Naive B cell (primary cell): ENCODE data around the gene RRP36. TPM values are rescaled to one million over a fixed set of nuclear protein-coding genes. Genes with fewer than 3 reads are reported as not detected.

Experiments used
- ATAC-seq, 2 donors: fragments of 150-1000 bp; cut with Tn5 transposase; 2 replicates each; pipeline ENCODE4 v1.10.0; 2021; ENCODE audit warnings: low read depth in 2 of 2, mild to moderate bottlenecking in 2 of 2, moderate library complexity in 2 of 2
- DNase-seq: peaks from one replicate; pipeline ENCODE4 v3.0.0; 2022
- H3K27ac Mint-ChIP-seq, 6 donors: one replicate each; pipeline ENCODE4 v1.8.0; 2020 to 2022; ENCODE audit warnings: mild to moderate bottlenecking in 6 of 6, mixed read lengths in 6 of 6, moderate library complexity in 5 of 6, inconsistent platforms in 2 of 6
- H3K27me3 Mint-ChIP-seq, 3 donors: one replicate each; pipeline ENCODE4 v1.8.0; 2021 to 2022; ENCODE audit warnings: mixed read lengths in 3 of 3, mild to moderate bottlenecking in 1 of 3
- H3K36me3 Mint-ChIP-seq, 2 donors: one replicate each; pipeline ENCODE4 v1.8.0; 2020 to 2022; ENCODE audit warnings: mixed read lengths in 2 of 2, inconsistent platforms in 1 of 2, mild to moderate bottlenecking in 1 of 2
- H3K4me1 Mint-ChIP-seq, 3 donors: one replicate each; pipeline ENCODE4 v1.8.0; 2020 to 2022; ENCODE audit warnings: mixed read lengths in 3 of 3, inconsistent platforms in 1 of 3, mild to moderate bottlenecking in 1 of 3, moderate library complexity in 1 of 3
- H3K4me3 Mint-ChIP-seq, 8 donors: one replicate each; pipeline ENCODE4 v1.8.0; 2020 to 2022; ENCODE audit warnings: mild to moderate bottlenecking in 8 of 8, mixed read lengths in 8 of 8, moderate library complexity in 8 of 8, inconsistent platforms in 2 of 8
- H3K9me3 Mint-ChIP-seq, 7 donors: one replicate each; pipeline ENCODE4 v1.8.0; 2020 to 2022; ENCODE audit warnings: mixed read lengths in 7 of 7, mild to moderate bottlenecking in 5 of 7, inconsistent platforms in 2 of 7, moderate library complexity in 1 of 7
- polyA plus RNA-seq, 6 donors: library from polyadenylated mRNA; unstranded; fragments of 300-500 nt; fragmentation: Illumina TruSeq; gene quantifications; one replicate each; pipeline ENCODE4 v1.2.3, GENCODE V29; 2021; ENCODE audit warnings: low read depth in 6 of 6

RRP36 gene
- polyA plus RNA-seq, 6 donors from 2014 or later, result 27.8 to 55.0 (median 39.8) TPM

DNA sequence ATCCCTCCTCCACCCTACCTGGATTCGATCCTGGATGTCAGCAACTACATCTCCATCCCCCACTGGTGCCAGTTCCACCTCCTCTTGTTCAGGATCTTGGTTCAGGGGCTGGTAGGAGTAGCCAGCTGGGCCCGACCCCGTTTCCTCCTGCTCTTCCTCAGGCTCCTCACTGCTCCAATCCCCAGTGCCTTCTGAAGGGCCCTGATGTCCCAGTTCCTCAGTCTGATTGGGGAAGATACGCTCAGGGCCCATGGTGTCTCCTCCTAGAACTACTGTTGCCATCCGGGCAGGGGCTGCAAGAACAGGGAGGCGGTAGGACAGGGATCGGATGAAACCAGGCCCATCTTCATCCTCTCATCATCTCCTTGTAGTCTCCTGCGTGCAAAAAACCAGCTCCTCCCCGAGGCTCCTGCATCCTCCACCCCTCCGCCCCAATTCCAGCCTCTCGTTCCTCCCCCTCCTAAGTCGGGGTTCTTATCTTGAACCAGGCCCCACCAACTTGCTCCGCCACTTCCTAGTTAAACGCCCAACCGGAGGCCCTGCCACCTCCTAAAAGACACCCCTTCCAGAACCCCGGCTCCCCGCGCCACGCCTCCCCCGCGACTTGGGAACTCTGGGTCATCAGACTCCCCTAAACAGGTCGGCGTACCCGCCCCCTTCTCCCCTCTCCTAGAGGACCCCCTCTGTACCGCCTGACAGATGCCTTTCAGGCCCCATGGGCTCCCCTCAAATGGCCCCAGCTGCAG lies 8.2 kb upstream of the RRP36 start:
- H3K27me3 Mint-ChIP-seq, result no peaks in the 10 kb centered on the region
- H3K9me3 Mint-ChIP-seq, result no peaks in the 10 kb centered on the region
- peak overlapping the region; percentile 52 to 96 (median 91) for H3K27ac Mint-ChIP-seq
- H3K4me3 Mint-ChIP-seq, result peak overlapping the region; percentile 84 to 99 (median 96)
- peaks cover 0 to 5% of the 10 kb centered on the region in 2 donors for H3K36me3 Mint-ChIP-seq
- ATAC-seq, result no peak
- H3K4me1 Mint-ChIP-seq, result peaks cover 53 to 76% (median 67%) of the 10 kb centered on the region in 3 donors
- DNase-seq, result no peak

DNA sequence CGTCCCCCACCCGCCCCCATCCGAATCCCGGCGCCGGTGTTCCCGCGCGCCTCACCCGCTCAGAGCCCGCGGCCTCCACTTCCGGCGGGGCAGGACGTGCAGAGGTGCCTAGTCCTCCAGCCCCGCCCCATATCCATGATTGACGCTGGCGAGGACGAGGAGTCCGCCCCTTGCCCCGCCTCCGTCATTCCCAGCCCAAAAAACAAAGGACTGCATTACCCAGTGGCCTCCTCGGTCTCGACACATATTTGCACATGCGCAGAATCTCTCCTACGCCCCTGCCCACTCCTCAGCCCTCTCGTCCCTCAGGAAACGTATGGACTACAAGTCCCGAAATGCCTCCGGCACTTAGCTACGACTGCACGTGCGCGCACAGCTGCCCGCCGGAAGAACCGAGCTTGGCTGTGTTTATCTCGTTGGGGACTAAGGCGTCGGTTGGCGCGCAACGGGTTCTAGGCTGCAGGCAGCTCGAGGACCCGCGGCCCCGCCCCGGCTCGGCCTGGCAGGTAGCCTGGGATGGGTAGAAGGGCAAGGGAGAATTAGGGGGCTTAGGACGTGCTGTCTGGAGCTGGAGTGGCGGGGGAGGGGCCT lies 7.5 kb upstream of the RRP36 start, which contains the start of the genes KLHDC3 and MEA1:
KLHDC3 (plus strand) TSS at position 407 of the 591 bp plus-strand sequence. CDS start 2,944 bp downstream, outside the sequence.
MEA1 (minus strand) TSS at position 104 of the 591 bp plus-strand sequence. CDS start 133 bp downstream, outside the sequence.
- ATAC-seq, result peak; percentile 91 to 92
- Mint-ChIP-seq H3K27ac (peak within 1 kb of the TSS; percentile 79 to 96 (median 91)), H3K27me3 (no peaks in the 10 kb centered on the region), H3K4me3 (peak within 1 kb of the TSS; percentile 84 to 99 (median 96)), H3K9me3 (no peaks in the 10 kb centered on the region), H3K36me3 (peaks cover 4 to 12% of the 10 kb centered on the region in 2 donors), H3K4me1 (peaks cover 50 to 72% (median 66%) of the 10 kb centered on the region in 3 donors)
- DNase-seq, result peak; percentile 98

DNA sequence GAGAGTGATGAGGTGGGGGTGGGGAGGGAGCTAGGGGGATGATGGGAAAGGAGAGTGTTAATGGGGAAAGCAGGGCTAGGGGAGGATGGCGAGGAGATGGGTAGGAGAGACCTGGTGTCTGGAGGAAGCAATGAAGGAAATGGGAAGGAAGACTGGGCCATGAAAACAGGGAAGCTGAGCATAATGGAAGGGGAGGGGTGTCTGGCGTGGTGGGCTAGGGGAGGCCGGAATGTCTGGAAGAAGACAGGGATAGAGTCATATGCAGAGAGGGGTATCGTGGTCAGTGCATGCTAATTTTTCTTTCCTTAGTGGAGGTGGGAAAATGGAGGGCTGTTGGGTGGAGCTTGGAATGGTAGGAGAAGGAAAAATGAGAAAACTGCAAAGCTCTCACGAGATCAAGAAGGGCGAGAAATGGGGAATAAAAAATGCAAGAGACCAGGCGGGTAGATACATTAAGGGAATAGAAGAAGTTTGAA lies 7.0 kb upstream of the RRP36 start:
- no peaks in the 10 kb centered on the region for H3K9me3 Mint-ChIP-seq
- peak overlapping the region; percentile 84 to 99 (median 96) for H3K4me3 Mint-ChIP-seq
- DNase-seq (no peak), ATAC-seq (no peak)
- peak overlapping the region in 5 of 6 donors; percentile 79 to 96 (median 92) for H3K27ac Mint-ChIP-seq
- H3K36me3 Mint-ChIP-seq, result peaks cover 8 to 17% of the 10 kb centered on the region in 2 donors
- H3K4me1 Mint-ChIP-seq, result peaks cover 53 to 72% (median 66%) of the 10 kb centered on the region in 3 donors
- no peaks in the 10 kb centered on the region for H3K27me3 Mint-ChIP-seq

DNA sequence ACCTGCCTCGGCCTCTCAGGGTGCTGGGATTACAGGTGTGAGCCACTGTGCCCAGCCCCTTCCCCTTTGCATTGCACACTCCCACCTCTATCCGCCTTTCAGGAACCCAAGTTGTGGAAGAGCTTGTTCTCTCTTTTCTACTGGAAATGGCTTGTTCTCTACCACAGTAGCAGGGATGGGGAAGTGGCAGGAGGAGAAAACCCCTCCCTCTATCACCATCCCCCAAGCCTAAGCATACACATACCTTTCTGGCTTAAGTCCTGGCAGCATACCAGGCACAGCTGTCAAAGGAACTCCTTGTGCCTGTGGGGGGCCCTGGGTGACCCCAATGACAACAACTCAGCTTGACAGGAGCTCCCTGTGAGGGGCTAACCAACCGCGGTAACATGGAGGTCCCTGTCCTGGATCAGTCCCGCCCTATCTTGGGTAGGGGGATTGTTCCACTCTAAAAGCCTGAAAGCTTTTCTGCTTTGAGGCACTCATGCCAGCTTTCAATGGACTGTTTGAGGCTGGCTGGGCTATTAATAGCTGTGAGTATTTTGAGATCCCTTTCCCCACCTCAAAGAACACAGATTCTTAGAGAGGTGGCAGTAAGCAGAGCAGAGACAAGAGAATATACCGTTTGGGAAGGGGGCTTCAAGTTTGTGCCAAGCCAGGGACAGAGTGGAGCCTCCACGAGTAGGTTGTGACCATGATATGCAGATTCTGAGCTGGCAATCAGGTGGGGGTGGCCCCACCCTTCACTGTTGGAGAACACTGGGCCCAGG lies 5.1 kb upstream of the RRP36 start:
- H3K9me3 Mint-ChIP-seq, result no peaks in the 10 kb centered on the region
- H3K4me3 Mint-ChIP-seq, result peak overlapping the region in 7 of 8 donors; percentile 2 to 82 (median 65)
- no peaks in the 10 kb centered on the region for H3K27me3 Mint-ChIP-seq
- peaks cover 8 to 17% of the 10 kb centered on the region in 2 donors for H3K36me3 Mint-ChIP-seq
- ATAC-seq, result no peak
- peaks cover 52 to 75% (median 72%) of the 10 kb centered on the region in 3 donors for H3K4me1 Mint-ChIP-seq
- H3K27ac Mint-ChIP-seq, result peak overlapping the region in 2 of 6 donors; percentile 38 to 86
- no peak for DNase-seq

DNA sequence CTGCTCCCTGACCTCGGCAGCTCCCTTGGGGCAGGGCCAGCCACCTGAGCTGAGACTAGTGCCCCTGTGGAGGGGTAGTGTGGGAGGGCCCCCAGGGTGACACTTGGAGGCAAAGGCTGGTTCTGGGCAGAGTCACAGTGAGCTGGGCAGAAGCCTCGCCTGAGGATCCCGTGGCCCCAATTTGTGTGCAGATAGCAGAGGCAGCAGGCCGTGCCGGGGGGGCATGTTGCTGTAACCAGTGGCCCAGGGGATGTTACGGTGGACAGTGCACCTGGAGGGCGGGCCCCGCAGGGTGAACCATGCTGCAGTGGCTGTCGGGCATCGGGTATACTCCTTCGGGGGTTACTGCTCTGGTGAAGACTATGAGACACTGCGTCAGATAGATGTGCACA lies 4.5 kb upstream of the RRP36 start:
- Mint-ChIP-seq H3K27ac (peak overlapping the region in 1 of 6 donors; percentile 38), H3K27me3 (no peaks in the 10 kb centered on the region), H3K4me3 (peak overlapping the region in 1 of 8 donors; percentile 67), H3K36me3 (peaks cover 8 to 17% of the 10 kb centered on the region in 2 donors), H3K9me3 (no peaks in the 10 kb centered on the region), H3K4me1 (peaks cover 51 to 69% (median 69%) of the 10 kb centered on the region in 3 donors)
- ATAC-seq (no peak), DNase-seq (no peak)

DNA sequence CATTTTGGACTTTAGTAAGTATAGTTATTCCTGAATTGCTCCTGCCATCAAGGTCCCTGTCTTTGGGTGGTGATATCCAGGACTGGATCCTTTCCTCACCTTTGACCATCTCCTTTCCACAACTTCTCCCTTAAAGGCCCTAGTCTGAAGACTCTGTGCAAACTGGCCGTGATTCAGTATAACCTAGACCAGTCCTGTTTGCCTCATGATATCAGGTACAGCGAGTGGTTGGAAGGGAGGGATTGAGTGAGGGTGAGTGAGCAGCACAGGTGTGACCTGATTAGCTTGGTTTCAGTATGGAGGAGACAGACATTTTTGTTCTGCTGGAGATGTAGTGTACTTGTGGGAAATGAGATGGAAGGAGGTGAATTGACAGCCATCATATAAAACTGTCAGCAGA lies 2.3 kb upstream of the RRP36 start:
- H3K27ac Mint-ChIP-seq, result peak overlapping the region in 2 of 6 donors; percentile 8 to 50
- DNase-seq (no peak), ATAC-seq (no peak)
- no peaks in the 10 kb centered on the region for H3K9me3 Mint-ChIP-seq
- H3K36me3 Mint-ChIP-seq, result peaks cover 8 to 22% of the 10 kb centered on the region in 2 donors
- H3K27me3 Mint-ChIP-seq, result no peaks in the 10 kb centered on the region
- peak overlapping the region in 3 of 8 donors; percentile 20 to 70 (median 67) for H3K4me3 Mint-ChIP-seq
- peaks cover 31 to 63% (median 56%) of the 10 kb centered on the region in 3 donors for H3K4me1 Mint-ChIP-seq

DNA sequence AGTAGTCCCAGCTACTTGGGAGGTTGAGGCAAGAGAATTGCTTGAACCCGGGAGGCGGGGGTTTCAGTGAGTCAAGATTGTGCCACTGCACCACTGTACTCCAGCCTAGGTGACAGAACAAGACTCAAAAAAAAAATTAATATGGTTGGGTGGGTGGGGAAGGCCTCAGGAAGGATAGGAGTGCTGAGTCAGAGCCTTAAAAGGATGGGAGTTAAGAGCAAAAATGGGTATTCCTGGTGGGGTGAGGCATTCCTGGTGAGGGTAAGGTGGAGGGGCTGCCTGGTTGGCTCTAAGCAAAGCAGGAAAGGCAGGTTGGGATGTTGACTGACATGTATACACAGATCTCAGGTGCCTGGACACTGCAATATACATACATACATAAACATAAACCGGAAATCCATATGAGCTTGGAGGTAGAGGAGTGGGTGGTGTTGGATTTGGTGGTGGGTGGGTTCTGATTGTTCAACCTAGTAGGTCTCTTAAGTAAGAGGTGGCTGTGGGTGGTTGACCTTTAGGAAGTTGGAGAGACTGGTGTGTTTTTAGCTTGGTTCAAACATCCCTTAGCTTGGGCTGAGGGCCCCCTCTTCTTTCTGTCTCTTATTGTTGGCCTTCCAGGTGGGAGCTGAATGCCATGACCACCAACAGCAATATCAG lies 1.2 kb upstream of the RRP36 start:
- peak overlapping the region in 4 of 6 donors; percentile 33 to 78 (median 74) for H3K27ac Mint-ChIP-seq
- ATAC-seq (no peak), DNase-seq (no peak)
- peaks cover 29 to 58% (median 53%) of the 10 kb centered on the region in 3 donors for H3K4me1 Mint-ChIP-seq
- H3K27me3 Mint-ChIP-seq, result no peaks in the 10 kb centered on the region
- H3K36me3 Mint-ChIP-seq, result peaks cover 8 to 30% of the 10 kb centered on the region in 2 donors
- H3K9me3 Mint-ChIP-seq, result no peaks in the 10 kb centered on the region
- peak overlapping the region; percentile 51 to 95 (median 86) for H3K4me3 Mint-ChIP-seq

DNA sequence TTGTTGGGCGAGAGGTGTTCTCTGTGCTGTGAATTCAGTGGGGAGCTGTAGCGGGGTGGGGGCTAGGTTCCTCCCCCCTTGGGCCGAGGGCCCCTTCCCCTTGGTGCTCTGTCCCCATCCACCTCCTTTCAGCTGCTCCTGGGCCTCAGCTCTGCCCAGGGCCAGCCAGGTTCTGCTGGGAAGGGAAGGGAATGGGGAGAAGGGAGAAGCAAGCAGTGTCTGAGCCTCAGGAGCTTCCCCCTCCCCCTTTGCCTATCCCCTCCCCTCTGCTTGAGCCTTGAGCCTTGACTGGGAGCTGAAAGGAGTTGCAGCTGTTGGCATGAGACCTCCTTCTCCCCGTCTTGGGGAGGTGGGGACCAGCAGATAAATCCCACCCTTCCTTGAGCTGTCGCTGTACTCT lies 576 bp upstream of the RRP36 start:
- H3K27me3 Mint-ChIP-seq, result no peaks in the 10 kb centered on the region
- DNase-seq (no peak), ATAC-seq (no peak)
- peak overlapping the region in 3 of 6 donors; percentile 33 to 75 (median 70) for H3K27ac Mint-ChIP-seq
- peak overlapping the region; percentile 86 to 96 (median 94) for H3K4me3 Mint-ChIP-seq
- H3K36me3 Mint-ChIP-seq, result peaks cover 8 to 32% of the 10 kb centered on the region in 2 donors
- H3K4me1 Mint-ChIP-seq, result peaks cover 29 to 56% (median 52%) of the 10 kb centered on the region in 3 donors
- H3K9me3 Mint-ChIP-seq, result no peaks in the 10 kb centered on the region

DNA sequence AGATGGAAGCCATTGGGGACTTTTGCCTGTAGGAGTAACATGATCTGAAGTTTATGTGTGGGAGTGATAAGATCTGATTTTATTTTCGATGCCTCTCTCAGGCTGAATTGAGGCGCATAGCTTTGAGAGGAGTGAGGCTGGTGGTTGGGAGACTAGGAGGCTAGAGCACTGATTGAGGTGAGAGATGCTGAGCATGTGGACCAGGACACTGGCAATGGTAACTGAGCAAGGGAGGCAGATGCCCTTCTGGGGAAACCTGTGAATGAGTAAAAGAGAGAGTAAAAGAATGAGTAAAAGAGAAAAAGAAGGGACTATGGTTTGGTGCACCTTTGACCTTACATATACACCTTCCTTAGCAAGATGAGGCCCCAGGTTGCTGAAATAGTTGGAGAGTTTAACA lies 3.0 kb downstream of the RRP36 start:
- H3K36me3 Mint-ChIP-seq, result peaks cover 5 to 29% of the 10 kb centered on the region in 2 donors
- H3K27me3 Mint-ChIP-seq, result no peaks in the 10 kb centered on the region
- peaks cover 20 to 33% (median 27%) of the 10 kb centered on the region in 3 donors for H3K4me1 Mint-ChIP-seq
- no peaks in the 10 kb centered on the region for H3K9me3 Mint-ChIP-seq
- H3K27ac Mint-ChIP-seq, result peak overlapping the region in 1 of 6 donors; percentile 61
- DNase-seq, result no peak
- H3K4me3 Mint-ChIP-seq, result peak overlapping the region in 6 of 8 donors; percentile 4 to 85 (median 38)
- no peak for ATAC-seq

DNA sequence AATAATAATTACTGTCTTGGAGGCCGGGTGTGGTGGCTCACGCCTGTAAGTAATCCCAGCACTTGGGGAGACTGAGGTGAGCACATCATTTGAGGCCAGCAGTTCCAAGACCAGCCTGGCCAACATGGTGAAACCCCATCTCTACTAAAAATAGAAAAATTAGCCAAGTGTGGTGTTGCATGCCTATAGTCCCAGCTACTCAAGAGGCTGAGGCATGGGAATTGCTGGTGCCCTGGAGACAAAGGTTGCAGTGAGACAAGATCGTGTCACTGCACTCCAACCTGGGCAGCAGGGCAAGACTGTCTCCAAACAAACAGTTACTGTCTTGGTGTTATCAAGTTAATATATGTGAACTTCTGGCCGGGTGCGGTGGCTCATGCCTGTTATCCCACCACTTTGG lies 4.9 kb downstream of the RRP36 start:
- Mint-ChIP-seq H3K4me1 (peaks cover 15 to 24% (median 17%) of the 10 kb centered on the region in 3 donors), H3K27me3 (no peaks in the 10 kb centered on the region), H3K9me3 (no peaks in the 10 kb centered on the region), H3K4me3 (no peak overlapping the region), H3K27ac (peak overlapping the region in 2 of 6 donors; percentile 34 to 56), H3K36me3 (peaks cover 11 to 28% of the 10 kb centered on the region in 2 donors)
- ATAC-seq (no peak), DNase-seq (no peak)

DNA sequence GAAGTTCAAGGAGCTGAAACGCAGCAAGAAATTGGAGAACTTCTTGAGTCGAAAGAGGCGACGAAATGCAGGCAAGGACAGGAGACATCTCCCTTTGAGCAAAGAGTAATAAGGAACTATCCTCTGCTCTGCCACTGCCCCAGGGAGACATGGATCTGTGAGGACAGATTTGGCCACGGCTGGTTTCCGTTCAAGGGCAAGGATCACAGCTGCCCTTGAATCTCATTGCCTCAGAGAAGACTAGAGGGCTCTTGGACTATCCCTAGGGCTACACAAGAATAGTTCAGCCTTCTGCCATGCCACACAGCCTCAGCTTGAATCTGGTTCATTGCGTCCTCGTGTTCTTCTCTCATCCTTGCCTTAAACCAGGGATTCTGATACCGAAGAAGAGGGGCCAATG lies 7.7 kb downstream of the RRP36 start:
- Mint-ChIP-seq H3K9me3 (no peaks in the 10 kb centered on the region), H3K4me3 (no peak overlapping the region), H3K27me3 (no peaks in the 10 kb centered on the region), H3K36me3 (peaks cover 11 to 24% of the 10 kb centered on the region in 2 donors), H3K4me1 (peaks cover 6 to 11% (median 6%) of the 10 kb centered on the region in 3 donors), H3K27ac (no peak overlapping the region)
- no peak for DNase-seq
- ATAC-seq, result no peak

DNA sequence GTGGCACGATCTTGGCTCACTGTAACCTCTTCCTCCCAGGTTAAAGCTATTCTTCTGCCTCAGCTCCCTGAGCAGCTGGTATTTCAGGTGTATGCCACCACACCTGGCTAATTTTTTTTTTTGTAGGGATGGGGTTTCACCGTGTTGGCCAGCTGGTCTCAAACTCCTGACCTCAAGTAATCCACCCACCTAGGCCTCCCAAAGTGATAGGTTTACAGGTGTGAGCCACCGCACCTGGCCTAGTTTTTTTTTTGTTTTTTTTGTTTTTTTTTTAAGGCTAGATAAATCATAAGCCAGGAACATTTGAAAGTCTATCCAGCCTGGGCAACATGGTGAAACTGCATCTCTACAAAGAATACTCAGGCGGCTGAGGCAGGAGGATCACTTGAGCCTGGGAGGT lies 10.9 kb downstream of the RRP36 start:
- ATAC-seq, result no peak
- Mint-ChIP-seq H3K36me3 (peaks cover 7 to 11% of the 10 kb centered on the region in 2 donors), H3K27ac (peak overlapping the region in 3 of 6 donors; percentile 15 to 87 (median 49)), H3K27me3 (no peaks in the 10 kb centered on the region), H3K9me3 (no peaks in the 10 kb centered on the region), H3K4me1 (peaks cover 0 to 4% (median 0%) of the 10 kb centered on the region in 3 donors), H3K4me3 (no peak overlapping the region)
- no peak for DNase-seq
